ENCODE measurements around the gene SHCBP1. TPM values are rescaled to one million over a fixed set of nuclear protein-coding genes. Genes with fewer than 3 reads are reported as not detected.

The SHCBP1 gene
- total and polyA plus RNA-seq, 2 of the 4 experiments (the other 2 are of a cell fraction): 18.3 to 18.6 TPM

GRCh38 chr16:46648656-46649055, 27.5 kb upstream of the SHCBP1 start:
- ATAC-seq (ENCODE audit: low read depth) (no peak), DNase-seq (no peak)
- H3K9ac ChIP-seq (ENCODE audit: low read depth, low read length): no peak overlapping the region
- TF ChIP-seq, protein P1, sequence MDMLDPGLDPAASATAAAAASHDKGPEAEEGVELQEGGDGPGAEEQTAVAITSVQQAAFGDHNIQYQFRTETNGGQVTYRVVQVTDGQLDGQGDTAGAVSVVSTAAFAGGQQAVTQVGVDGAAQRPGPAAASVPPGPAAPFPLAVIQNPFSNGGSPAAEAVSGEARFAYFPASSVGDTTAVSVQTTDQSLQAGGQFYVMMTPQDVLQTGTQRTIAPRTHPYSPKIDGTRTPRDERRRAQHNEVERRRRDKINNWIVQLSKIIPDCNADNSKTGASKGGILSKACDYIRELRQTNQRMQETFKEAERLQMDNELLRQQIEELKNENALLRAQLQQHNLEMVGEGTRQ (IDR thresholded peaks at IDR 0.05; ENCODE audit: low read depth, low read length): no peak
- no peak for TF ChIP-seq SMC3 (IDR thresholded peaks at IDR 0.05; ENCODE audit: low read depth, low read length)
- TF ChIP-seq NFE2L2 (IDR thresholded peaks at IDR 0.05; ENCODE audit: low read depth, low read length): no peak
- TF ChIP-seq MXI1 (IDR thresholded peaks at IDR 0.05; ENCODE audit: borderline replicate concordance, low read depth, low read length): no peak
- TF ChIP-seq RFX5 (IDR thresholded peaks at IDR 0.05; ENCODE audit: low read depth, low read length): no peak
- no peak for TF ChIP-seq BHLHE40 (IDR thresholded peaks at IDR 0.05; ENCODE audit: low read depth, low read length)
- TF ChIP-seq CHD1 (IDR thresholded peaks at IDR 0.05; ENCODE audit: low read depth, low read length): no peak
- TF ChIP-seq POLR2A (IDR thresholded peaks at IDR 0.05; ENCODE audit: low read depth, low read length): no peak
- TF ChIP-seq FOS (IDR thresholded peaks at IDR 0.05; ENCODE audit: low read depth, low read length): no peak
- TF ChIP-seq, protein P2, sequence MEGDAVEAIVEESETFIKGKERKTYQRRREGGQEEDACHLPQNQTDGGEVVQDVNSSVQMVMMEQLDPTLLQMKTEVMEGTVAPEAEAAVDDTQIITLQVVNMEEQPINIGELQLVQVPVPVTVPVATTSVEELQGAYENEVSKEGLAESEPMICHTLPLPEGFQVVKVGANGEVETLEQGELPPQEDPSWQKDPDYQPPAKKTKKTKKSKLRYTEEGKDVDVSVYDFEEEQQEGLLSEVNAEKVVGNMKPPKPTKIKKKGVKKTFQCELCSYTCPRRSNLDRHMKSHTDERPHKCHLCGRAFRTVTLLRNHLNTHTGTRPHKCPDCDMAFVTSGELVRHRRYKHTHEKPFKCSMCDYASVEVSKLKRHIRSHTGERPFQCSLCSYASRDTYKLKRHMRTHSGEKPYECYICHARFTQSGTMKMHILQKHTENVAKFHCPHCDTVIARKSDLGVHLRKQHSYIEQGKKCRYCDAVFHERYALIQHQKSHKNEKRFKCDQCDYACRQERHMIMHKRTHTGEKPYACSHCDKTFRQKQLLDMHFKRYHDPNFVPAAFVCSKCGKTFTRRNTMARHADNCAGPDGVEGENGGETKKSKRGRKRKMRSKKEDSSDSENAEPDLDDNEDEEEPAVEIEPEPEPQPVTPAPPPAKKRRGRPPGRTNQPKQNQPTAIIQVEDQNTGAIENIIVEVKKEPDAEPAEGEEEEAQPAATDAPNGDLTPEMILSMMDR (conservative IDR thresholded peaks at IDR 0.05; ENCODE audit: low read depth, low read length): no peak
- no peak for TF ChIP-seq CEBPB (IDR thresholded peaks at IDR 0.05; ENCODE audit: low read depth, low read length)
- no peak for TF ChIP-seq RCOR1 (IDR thresholded peaks at IDR 0.05; ENCODE audit: insufficient replicate concordance, low read length)
- dilution Hi-C loops (cut with HindIII; ENCODE audit: low sequenced_read_pairs, unreplicated experiment) (no loop called here), intact Hi-C loops (cut with micrococcal nuclease) (no loop called here), in situ Hi-C loops (cut with MboI; ENCODE audit: low sequenced_read_pairs) (no loop called here)
- H4K5ac ChIP-seq (ENCODE audit: low read depth, low read length): no peak overlapping the region
- no peaks in the 10 kb centered on the region for H3K36me3 ChIP-seq (ENCODE audit: control insufficient read depth, insufficient read depth, low read length)
- 100% methylated on average over 2 of the region's 8 CpGs; no CpG with 5 or more reads in 1 of the 2 experiments for WGBS, 2 experiments (ENCODE audit: extremely low coverage in 2 of 2, insufficient read length in 1 of 2)
- H2AK5ac ChIP-seq (ENCODE audit: low read depth, low read length): no peak overlapping the region
- no peak overlapping the region for H2BK5ac ChIP-seq (ENCODE audit: low read depth, low read length, poor library complexity, severe bottlenecking)
- ChIA-PET POLR2A (ENCODE audit: unreplicated experiment) (no interaction called here), CTCF (interaction anchor here (0.7 kb wide), 1 partner anchor 29 kb away, joined by 3 read pairs; no protein-coding TSS in a partner anchor)
- no peak overlapping the region for H2AK9ac ChIP-seq (replicated peaks; ENCODE audit: low read depth, low read length, poor library complexity)
- peaks cover 9% of the 10 kb centered on the region; the same call in 1 of the 2 replicates for H3K9me1 ChIP-seq (ENCODE audit: insufficient read depth, low read length)
- no peak overlapping the region for H3K23ac ChIP-seq (ENCODE audit: low read depth, low read length)
- no peaks in the 10 kb centered on the region for H3K27me3 ChIP-seq (ENCODE audit: control insufficient read depth, insufficient read depth, low read length)
- no peak overlapping the region for H2BK120ac ChIP-seq (ENCODE audit: low read depth, low read length)
- no peaks in the 10 kb centered on the region for H4K20me1 ChIP-seq (ENCODE audit: insufficient read depth, low read length)
- BruUV-seq (replicated peaks): no TSS peak
- peaks cover 2% of the 10 kb centered on the region; the same call in 1 of the 2 replicates for H3K4me1 ChIP-seq (ENCODE audit: control insufficient read depth, insufficient read depth, low read length)
- H3K56ac ChIP-seq (ENCODE audit: extremely low read depth, insufficient read depth, low read length): no peak overlapping the region
- no peak overlapping the region for H3K4ac ChIP-seq (ENCODE audit: low read depth, low read length)
- H4K91ac ChIP-seq (ENCODE audit: insufficient read depth, low read depth, low read length): no peak overlapping the region
- no peaks in the 10 kb centered on the region for H3K9me3 ChIP-seq (ENCODE audit: control insufficient read depth, insufficient read depth, low read length)
- H3K4me2 ChIP-seq (ENCODE audit: low read depth, low read length): no peak overlapping the region
- H2BK20ac ChIP-seq (ENCODE audit: low read depth, low read length): no peak overlapping the region
- no peak overlapping the region for H3K18ac ChIP-seq (ENCODE audit: low read depth, low read length)
- H4K8ac ChIP-seq (ENCODE audit: low read depth in 2 of 2, low read length in 2 of 2): no peak overlapping the region
- no peaks in the 10 kb centered on the region for H3K79me1 ChIP-seq (ENCODE audit: low read depth in 1 of 2, low read length in 2 of 2)
- no peak overlapping the region for H3K27ac ChIP-seq (ENCODE audit: insufficient read depth, low read length)
- H2BK15ac ChIP-seq (ENCODE audit: low read depth, low read length): no peak overlapping the region
- H3K4me3 ChIP-seq (ENCODE audit: insufficient read depth, low read depth, low read length): no peak overlapping the region
- H2AFZ ChIP-seq (replicated peaks; ENCODE audit: low read length, poor library complexity): no peak overlapping the region
- H3K14ac ChIP-seq (replicated peaks; ENCODE audit: low read depth, low read length): no peak overlapping the region

Data from IMR-90 (cell line).